Stimulated activated naive CD4-positive, alpha-beta T cell (primary cell): Measurements from ENCODE around the gene TMEM123.
A peak's percentile ranks its signal among the peaks of the same experiment; 100 is the strongest.

Source experiments
- DNase-seq, 6 experiments: peaks; one replicate each; lab custom pipeline; 2025; lab: John Stamatoyannopoulos, UW

Gene TMEM123

GRCh38 chr11:102426570-102426969 is 26.0 kb downstream of the TMEM123 start:
- no peak for DNase-seq

DNA sequence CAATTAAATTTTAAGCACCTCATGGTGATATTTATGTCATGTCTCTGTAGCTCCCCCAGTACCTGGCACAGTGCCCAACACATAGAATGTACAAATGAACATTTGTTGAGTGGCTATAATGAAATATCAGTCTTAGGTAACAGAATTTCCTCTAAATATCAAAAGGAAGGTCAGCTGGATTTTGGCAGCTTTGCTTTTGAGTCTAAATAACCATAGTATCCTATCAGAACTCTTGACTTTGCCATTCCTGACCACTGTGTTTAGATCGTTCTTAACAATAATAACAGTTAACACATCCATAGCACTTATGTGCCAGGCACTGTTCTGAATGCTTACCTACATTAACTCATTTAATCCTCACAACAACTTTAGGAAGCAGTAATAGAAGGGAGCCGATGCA is 26.6 kb downstream of the TMEM123 start:
- DNase-seq: no peak

- DNase-seq: no peak
These were observed 28.6 kb downstream of the TMEM123 start for GRCh38 chr11:102423936-102424335.

DNA sequence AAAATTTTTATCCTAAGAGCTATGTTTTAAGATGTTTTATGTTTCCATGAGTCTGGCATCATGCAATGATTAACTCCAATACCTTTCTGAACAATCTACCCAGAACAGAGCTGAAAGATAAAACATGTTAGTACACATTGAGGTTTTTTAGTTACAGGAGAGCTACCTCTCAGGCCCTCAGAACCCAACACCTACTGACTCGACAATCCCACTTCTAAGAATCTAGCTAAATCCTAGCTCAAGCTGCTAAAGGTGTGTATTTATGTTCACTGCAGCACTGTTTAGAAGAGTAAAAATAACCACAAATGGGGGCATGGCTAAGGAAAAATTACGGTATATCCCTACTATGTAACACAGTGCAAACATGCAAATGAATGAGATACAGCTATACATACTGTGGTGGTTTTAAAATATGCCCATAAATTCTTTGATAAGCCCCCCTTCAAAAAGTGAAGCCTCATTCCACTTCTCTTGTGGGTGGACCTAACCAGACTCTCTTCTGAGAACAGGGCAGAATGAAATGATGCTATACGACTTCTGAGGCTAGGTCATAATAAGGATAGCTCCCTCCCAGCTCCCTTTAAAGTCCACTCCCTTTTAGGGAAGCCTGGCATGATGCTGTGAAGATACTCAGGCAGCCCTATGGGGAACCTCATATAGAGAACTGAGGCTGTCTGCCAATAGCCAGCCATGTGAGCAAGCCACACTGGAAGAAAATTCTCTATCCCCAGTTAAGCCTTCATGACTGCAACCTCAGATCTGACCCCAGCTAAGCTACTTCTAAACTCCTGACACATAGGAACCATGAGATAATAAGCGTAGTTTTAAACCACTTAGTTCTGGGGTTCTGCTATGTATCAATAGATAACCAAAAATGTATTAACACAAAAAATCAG is 29.5 kb downstream of the TMEM123 start:
- peak in 2 of 6 experiments; percentile 10 to 23 for DNase-seq

DNA sequence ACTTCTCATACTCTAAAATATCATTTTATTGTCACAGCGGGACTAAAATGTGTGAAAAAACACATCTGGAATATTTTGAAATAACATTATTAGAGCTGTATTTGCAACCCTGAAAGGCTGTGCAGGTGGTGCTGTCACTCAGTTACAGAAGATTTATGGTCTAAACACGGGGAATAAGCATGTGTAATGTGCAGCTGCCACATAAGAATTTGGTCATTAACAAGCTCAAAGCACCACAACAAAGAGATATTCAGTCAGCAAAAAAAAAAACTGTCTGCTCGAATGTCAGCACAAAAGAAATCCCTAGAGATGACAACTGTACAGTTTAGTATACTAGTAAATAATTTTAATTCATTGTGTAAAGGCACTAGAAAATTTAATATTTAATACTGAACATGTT is 31.3 kb downstream of the TMEM123 start:
- DNase-seq: peak in 3 of 6 experiments; percentile 32 to 51 (median 51)

DNA sequence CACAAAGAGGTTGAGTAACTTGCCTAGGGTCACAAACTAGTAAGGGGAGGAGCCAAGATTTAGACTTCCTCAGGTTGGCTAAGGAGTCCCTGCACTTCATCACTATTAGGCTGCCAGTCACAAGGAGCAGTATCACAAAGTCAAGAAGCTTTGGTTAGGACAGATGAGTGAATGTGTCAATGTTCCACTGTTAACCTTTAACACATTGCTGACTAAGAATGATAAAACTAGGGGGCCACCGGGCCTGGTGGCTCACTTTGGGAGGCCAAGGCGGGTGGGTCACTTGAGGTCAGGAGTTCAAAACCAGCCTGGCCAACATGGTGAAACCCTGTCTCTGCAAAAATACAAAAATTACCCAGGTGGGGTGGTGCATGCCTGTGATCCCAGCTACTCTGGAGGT is 32.0 kb downstream of the TMEM123 start:
- no peak for DNase-seq

DNA sequence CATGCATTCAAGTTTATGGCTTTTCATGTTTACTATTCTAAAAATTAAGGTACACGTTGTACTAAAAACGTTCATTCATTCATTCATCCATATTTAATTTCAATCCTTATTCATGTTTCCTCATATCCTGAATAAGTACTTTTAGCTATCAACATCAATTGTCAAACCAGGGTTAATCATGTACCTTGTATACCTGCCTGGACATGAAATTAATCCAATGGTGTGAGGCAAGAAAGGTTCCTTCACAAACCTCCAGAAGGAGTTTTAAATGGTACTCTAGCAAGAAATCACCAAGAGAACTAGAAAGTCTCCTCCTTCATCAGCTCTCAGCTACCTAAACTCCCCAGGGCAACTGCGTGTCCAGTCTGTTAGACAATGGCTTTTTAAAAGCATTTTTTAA is 33.4 kb downstream of the TMEM123 start:
- no peak for DNase-seq

GRCh38 chr11:102416976-102417375 is 35.6 kb downstream of the TMEM123 start:
- DNase-seq: peak in 3 of 6 experiments; percentile 29 to 58 (median 34)

DNA sequence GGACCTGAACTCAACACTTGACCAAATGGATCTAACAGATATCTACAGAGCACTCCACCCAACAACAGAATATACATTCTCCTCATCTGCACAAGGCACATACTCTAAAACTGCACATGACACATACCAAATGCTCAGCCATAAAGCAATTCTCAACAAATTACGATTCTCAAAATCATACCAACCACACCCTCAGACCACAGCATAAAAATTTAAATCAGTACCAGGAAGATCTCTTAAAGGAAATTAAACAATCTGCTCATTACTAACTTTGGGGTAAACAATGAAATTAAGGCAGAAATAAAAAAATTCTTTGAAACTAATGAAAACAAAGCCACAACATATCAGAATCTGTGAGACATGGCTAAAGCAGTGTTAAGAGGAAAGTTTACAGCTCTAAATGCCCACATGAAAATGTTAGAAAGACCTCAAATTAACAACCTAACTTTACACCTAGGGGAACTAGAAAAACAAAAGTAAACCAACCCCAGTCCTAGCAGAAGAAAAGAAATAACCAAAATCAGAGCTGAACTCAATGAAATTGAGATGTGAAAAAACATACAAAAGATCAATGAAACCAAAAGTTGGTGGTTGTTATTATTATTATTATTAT is 37.2 kb downstream of the TMEM123 start:
- DNase-seq: peak in 3 of 6 experiments; percentile 21 to 23 (median 22)

- no peak for DNase-seq
These were observed 38.0 kb downstream of the TMEM123 start for GRCh38 chr11:102414559-102414958.

DNA sequence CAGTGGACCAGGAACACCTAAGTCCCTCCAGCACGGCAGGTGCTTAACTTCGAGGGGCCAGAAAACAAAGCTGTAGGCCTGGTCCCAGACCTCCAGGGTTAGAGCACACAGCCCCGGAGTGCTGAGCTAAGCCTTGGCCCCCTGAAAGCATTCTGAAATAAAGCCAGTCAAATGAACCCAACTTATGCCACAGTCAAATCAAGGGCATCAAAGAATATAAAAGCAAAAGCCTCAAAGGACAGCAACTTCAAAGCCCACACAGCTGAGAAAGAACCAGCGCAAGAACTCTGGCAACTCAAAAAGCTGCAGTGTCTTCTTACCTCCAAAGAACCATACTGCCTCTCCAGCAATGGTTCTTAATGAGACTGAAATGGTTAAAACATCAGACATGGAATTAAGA is 39.1 kb downstream of the TMEM123 start:
- DNase-seq: peak in 3 of 6 experiments; percentile 38 to 58 (median 54)

DNA sequence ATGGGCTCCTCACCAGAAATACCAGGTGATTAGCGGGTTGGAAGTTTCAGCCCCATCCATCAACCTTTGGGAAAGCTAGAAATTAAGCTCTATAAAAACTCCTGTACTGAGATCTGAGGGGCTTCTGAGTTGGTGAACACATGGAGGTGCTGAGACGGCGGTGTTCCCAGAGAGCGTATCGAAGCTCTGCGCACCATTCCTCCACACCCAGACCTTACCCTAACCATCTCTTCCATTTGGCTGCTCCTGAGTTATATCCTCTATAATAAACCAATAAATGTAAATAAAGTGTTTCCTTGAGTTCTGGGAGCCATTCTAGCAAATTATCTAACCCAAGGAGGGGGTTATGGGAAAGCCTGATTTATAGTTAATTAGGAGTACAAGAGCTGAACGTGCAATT is 41.4 kb downstream of the TMEM123 start:
- DNase-seq: no peak

DNA sequence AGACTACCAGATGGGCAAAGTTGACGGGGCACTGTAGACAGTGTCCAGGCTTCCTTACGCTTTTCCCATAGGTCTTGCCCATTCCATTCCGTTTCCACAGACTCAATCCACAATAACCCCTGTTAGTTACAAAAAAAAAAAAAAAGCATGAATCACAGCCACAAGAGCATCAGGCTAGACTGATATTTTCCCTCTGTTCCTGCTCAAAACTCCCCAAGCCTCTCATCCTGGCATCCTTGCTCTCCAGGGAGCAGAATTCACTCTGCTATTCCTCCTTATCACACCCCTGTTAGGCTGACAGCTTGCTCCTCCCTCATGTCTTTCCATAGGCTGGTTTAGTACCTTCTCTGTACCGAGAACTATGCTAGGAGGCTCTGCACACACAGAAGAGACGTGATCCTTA is 42.2 kb downstream of the TMEM123 start:
- no peak for DNase-seq

GRCh38 chr11:102408339-102408738 is 44.2 kb downstream of the TMEM123 start:
- no peak for DNase-seq

- peak in 1 of 6 experiments; percentile 3 for DNase-seq
These were observed 44.7 kb downstream of the TMEM123 start for GRCh38 chr11:102407901-102408300.

- DNase-seq: no peak
These were observed 46.5 kb downstream of the TMEM123 start for GRCh38 chr11:102406099-102406498.

DNA sequence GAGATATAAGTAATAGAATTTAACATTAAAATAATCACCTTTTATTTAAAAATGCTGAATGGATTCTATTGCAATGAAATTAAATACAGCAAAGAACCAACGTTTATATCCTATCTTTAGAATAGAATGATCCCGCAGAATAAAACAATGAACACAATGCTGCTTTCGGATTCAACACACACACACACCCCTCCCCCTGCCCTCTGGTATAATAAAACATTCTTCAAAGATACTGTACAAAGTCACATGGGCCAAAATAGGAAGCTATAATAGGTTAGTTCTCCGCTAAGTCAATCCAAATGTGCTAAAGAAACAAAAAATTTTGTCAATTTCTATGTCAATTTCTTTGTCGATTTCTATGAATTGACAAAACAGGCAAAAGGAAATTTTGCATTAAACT is 47.1 kb downstream of the TMEM123 start:
- DNase-seq: no peak

DNA sequence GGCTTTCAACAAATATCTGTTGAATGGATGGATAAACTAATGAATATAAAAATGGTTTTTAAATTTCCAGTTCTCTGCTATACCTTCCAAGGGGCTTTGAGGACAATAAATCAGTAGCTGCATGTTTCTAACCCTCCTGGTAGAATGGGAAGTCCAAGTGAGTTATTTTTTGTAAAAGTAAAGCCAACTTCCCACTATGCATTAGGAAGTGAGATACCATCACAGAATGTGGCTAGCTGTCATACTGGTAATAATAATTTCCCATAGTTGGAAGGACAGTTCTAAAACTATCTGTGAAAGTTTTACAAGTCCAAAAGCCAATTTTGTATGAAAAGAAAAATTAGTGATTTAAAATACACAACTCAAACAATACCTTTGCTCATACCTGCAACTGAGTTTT is 50.0 kb downstream of the TMEM123 start:
- no peak for DNase-seq

GRCh38 chr11:102401905-102402304 is 50.7 kb downstream of the TMEM123 start:
- no peak for DNase-seq

GRCh38 chr11:102400603-102401002 is 52.0 kb downstream of the TMEM123 start:
- no peak for DNase-seq

DNA sequence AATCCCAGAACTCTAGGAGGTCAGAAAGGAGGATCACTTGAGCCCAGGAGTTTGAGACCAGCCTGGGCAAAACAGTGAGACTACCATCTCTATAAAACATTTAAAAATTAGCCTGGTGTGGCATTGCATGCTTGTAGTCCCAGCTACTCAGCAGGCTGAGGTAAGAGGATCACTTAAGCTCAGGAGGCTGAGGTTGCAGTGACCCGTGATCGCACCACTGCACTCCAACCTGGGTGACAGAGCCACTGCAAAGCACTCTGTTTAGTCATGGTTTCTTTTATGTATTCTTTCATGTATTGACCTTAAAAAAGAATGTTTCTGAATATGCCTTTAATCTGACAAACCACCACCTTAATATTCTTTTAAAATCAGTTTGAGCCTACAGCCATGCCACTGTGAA is 53.4 kb downstream of the TMEM123 start:
- no peak for DNase-seq

DNA sequence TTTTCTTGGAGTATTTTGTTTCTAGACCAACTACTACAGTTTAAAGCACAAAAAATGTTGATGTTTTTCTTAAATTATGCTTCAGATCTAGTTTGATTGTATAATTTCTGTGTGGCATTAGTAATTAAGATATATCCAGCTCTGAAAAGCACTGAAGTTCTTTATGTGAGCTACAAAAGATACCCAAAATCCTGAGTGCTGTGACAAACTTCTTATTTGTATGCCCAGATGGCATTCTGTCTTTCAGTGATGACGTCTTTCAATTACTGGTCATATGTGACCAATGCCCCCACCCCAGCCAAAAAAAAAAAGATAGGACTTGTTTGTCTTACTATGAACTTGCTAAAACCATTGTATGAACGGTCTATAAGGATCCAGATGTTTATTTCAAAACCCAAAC is 54.3 kb downstream of the TMEM123 start:
- no peak for DNase-seq
